Measurements from ENCODE around the gene VGLL3.

DNA sequence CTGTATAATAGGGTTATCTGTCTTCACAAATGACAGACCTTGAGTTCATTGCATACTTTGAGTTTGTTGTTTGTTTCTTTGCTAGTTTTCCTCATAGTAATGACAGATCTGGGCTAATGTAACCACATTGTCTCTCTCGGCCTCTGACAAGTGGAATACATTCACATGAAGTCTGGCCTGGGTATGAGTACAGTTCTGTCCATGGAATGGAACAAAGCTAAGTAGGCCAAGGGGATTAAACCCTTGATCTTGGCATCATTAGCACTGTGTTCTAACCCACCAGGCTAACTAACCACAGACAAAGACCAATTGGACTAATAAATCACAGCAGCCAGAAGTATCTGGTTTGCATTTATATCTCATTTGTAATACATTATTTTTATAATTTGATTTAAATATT is 7.6 kb upstream of the VGLL3 start:
- TF ChIP-seq, protein P1, sequence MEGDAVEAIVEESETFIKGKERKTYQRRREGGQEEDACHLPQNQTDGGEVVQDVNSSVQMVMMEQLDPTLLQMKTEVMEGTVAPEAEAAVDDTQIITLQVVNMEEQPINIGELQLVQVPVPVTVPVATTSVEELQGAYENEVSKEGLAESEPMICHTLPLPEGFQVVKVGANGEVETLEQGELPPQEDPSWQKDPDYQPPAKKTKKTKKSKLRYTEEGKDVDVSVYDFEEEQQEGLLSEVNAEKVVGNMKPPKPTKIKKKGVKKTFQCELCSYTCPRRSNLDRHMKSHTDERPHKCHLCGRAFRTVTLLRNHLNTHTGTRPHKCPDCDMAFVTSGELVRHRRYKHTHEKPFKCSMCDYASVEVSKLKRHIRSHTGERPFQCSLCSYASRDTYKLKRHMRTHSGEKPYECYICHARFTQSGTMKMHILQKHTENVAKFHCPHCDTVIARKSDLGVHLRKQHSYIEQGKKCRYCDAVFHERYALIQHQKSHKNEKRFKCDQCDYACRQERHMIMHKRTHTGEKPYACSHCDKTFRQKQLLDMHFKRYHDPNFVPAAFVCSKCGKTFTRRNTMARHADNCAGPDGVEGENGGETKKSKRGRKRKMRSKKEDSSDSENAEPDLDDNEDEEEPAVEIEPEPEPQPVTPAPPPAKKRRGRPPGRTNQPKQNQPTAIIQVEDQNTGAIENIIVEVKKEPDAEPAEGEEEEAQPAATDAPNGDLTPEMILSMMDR (conservative IDR thresholded peaks at IDR 0.05; ENCODE audit: low read length) = no peak
- TF ChIP-seq EZH2phosphoT487 (IDR thresholded peaks at IDR 0.05; ENCODE audit: borderline replicate concordance) = no peak

Measured in Loucy (cell line).